GM21390 (cell line): ENCODE measurements around the gene CCDC187.

Experiments used
- ATAC-seq: cut with Tn5 transposase; IDR thresholded peaks from one replicate; pipeline ENCODE4 v1.9.1; 2021; ENCODE audit not compliant: unreplicated experiment

Gene CCDC187

GRCh38 chr9:136300016-136300545, 3.8 kb downstream of the CCDC187 start:
- ATAC-seq, result no peak

- ATAC-seq, result no peak
These were observed 4.4 kb downstream of the CCDC187 start for GRCh38 chr9:136299541-136299940.

- ATAC-seq, result no peak
These were observed 4.8 kb downstream of the CCDC187 start for GRCh38 chr9:136299116-136299515.

GRCh38 chr9:136297766-136298735, 5.8 kb downstream of the CCDC187 start:
- no peak for ATAC-seq

GRCh38 chr9:136297016-136297691, 6.7 kb downstream of the CCDC187 start:
- no peak for ATAC-seq

GRCh38 chr9:136296434-136297015, 7.4 kb downstream of the CCDC187 start:
- no peak for ATAC-seq

GRCh38 chr9:136295542-136296433, 8.1 kb downstream of the CCDC187 start:
- ATAC-seq, result no peak

GRCh38 chr9:136295055-136295454, 8.8 kb downstream of the CCDC187 start:
- ATAC-seq, result no peak

GRCh38 chr9:136294437-136294836, 9.5 kb downstream of the CCDC187 start:
- no peak for ATAC-seq

GRCh38 chr9:136293476-136294077, 10.3 kb downstream of the CCDC187 start:
- no peak for ATAC-seq

GRCh38 chr9:136292591-136293448, 11.1 kb downstream of the CCDC187 start:
- no peak for ATAC-seq

- no peak for ATAC-seq
These were observed 11.8 kb downstream of the CCDC187 start for GRCh38 chr9:136292026-136292538.

- no peak for ATAC-seq
These were observed 12.4 kb downstream of the CCDC187 start for GRCh38 chr9:136291306-136292025.

GRCh38 chr9:136290508-136291000, 13.3 kb downstream of the CCDC187 start:
- ATAC-seq, result no peak

GRCh38 chr9:136289651-136290507, 14.0 kb downstream of the CCDC187 start:
- ATAC-seq, result no peak

- ATAC-seq, result no peak
These were observed 15.7 kb downstream of the CCDC187 start for GRCh38 chr9:136287960-136288753.
